HL-60/S4 treated with phorbol 12-myristate 13-acetate at 8.2 ng/mL for 4 days and 3 days (cell line): ENCODE results near the gene POLA1.

ENCODE experiments used
- in situ Hi-C: fragments of 300-500 bp; cut with MboI; formaldehyde crosslinking; loops from 2 replicates; pipeline ENCODE4 v1.15.0; 2022; ENCODE audit warnings: low sequenced_read_pairs

The POLA1 gene

DNA sequence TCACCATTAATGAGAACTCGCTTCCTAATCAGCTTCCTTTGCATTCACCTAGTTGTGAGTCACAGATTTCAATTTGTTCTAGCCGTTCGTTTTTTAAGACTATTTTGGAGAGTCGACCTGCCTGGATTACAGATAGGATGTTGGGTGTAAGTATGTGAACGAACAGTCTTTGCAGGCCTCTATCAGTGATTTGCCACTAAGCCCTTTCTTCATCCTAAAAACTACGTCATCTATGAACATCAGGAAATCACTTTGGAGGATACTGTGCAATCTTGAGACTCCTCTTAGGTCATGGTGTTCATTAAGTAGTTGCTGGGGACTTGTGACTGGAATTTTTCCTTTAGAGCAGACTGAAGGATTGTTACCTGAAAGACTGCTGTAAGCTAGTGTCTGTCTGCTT lies 1.1 kb downstream of the POLA1 start:
- in situ Hi-C loops, result no loop called here

DNA sequence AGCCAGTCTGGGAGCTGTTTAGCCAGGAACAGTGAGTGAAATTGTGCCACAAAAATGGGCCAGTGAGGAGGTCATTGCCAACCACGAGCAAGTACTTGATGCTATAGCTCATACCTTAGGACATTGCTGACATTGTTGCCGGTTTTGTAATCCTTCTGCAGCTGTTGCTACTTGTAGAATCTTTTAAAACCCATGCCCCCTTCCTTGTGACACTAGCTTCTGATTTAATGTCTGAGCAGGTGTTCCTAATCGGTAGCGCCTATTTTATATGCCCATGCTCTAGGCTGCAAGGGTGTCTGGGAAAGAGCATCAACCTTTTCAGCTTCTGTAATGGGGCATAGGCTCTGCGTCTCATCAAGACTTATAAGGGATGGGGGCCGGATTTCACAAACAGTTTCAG lies 2.6 kb downstream of the POLA1 start:
- in situ Hi-C loops, result no loop called here

- in situ Hi-C loops, result no loop called here
Measured at GRCh38 chrX:24702362-24703184, 8.9 kb downstream of the POLA1 start.

DNA sequence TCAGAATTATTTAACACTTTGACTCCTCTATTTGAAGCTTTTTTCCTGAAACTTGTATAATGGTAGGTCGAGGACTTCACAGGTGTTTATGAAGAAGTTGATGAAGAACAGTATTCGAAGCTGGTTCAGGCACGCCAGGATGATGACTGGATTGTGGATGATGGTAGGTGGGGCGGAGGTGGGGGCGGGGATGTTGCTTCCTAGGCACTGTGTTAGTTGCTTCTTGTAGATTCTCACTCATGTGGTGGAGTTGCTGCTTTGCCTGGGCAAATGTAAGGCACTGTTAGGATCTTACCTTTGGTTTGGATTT lies 9.4 kb downstream of the POLA1 start:
- in situ Hi-C loops, result no loop called here

DNA sequence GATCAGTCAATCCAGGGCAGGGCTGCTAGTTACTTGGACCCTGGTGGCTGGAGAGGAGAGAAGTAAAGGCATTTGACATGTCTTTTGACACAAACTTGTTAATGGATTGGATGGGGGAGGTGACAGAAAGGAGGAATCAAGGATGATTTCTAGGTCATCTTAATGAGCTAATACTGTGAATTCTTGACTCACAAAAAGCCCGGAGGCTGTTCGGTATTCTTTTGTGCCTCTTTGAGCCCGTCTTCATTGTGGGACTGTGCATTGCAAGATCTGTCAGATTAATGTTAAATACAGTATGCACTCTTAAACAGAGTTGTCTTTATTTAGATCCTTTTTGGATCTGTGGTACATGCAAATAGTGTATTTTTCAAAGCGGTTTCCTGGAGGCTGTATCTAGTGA lies 25.1 kb downstream of the POLA1 start:
- in situ Hi-C loops, result no loop called here

DNA sequence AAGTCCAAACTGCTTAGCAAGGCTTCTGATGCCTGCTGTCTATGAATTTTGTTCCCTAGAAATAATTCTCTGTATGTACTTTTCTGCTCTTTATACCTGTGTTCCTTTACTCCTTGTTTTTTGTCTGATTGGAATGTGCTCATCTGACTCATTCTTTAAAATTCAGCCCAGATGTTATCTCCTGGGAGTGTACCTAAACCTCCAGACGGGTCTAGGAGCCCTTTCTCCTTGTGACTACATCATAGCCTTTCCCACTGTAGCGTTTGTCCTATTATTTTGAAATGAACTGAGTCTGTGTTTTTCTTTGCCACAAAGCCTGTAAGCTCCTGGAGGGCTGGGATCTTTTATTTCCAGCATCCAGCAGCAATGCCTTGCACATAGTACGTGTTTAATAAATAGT lies 26.3 kb downstream of the POLA1 start:
- in situ Hi-C loops, result no loop called here

- in situ Hi-C loops, result no loop called here
Measured at GRCh38 chrX:24728530-24728929, 34.8 kb downstream of the POLA1 start.

DNA sequence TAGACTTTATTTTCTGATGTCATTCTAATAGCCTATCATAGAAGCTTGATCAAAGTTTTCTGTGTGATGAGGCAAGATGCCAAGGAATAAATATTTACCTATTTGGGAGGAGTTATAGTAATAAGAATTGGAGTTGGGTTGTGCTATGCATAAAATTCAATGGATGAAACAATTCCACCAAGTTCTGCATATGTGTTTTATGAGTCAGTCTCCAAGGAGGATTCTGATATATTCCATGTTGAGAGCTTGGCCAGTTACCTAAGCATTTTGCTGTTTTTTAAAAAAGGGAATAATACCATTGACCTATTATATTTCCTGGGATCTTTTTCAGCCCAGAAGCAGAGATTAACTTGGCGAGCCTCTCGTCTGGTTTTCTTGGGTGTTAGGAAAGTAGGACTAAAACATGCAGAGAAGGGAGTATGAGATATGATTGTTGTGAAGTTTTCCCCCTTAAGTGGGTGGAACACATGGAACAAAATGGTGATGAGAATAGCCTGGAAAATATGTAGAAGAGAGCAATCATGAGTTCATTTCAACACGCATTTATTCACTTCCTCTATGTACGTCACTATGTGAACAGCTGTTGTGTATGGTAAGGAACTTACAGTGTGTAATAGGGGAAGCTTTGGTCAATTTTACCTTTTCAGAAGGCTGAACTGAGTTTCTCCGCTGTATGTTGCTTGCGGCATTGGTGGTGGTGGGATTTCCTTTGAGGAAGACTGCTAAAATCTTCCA lies 39.2 kb downstream of the POLA1 start:
- in situ Hi-C loops, result no loop called here

GRCh38 chrX:24741330-24741729 lies 47.6 kb downstream of the POLA1 start:
- in situ Hi-C loops, result no loop called here

DNA sequence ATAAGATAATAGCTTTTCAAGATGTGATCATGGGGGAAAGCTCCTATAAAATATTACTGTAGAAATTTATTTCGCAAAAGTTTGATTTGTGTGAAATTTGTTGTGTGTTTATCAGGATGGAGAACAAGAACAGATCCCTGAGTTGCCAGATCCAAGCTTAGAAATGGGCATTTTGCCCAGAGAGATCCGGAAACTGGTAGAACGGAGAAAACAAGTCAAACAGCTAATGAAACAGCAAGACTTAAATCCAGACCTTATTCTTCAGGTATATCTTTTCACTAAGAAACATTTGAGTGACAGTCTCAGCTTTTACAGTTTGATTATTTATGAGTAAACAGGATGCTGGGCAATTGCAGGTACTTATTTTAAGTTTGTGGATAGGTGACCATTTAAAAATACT lies 54.5 kb downstream of the POLA1 start:
- in situ Hi-C loops, result no loop called here

GRCh38 chrX:24759786-24760185 lies 66.1 kb downstream of the POLA1 start:
- in situ Hi-C loops, result no loop called here

DNA sequence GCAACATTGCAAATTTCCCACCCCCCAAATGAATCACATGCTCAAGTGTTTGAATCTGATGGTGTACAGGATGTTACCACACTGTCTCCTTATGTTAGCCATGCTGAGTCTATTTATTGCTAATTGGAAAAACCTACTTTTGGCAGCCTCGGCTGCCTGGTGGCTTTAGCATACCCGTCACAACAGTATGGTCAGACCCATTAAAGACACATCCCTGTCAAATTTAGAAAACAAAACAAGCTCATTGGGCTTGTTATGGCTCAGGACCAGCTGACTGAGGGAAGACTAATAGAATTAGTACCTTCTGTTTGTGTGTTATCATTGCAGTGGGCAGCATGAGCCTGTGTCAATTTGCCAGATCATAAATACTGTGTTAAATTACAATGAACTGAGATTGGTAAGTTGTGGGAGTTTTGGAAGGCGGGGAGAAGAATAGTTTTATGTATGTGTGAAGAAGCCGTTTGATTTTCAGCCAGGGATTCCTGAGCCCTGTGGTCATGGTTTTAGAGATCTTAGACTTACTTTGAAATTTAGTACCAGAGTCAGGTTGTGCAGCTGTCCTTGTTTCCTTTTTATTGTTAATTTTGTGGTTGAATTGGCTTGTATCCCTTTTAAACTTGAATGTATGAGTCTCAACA lies 66.8 kb downstream of the POLA1 start:
- in situ Hi-C loops, result no loop called here

DNA sequence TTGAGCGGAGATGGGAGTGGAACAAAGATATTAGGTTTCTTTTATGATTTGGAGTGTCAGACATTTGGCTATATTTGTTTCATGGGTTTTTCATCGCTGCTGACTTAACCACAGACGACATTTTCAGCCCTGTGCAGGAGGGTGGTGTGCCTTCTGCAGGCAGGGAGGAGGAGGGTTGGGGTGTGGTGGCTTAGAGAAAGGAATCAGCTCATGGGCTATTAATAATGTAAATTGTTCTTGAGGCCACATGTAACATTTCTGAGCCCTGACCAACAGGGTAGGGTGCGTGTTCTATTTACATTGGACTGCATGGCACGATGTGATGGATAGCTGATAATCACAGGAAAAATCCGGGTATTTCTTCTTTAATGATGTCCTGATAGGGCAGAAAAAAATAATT lies 67.6 kb downstream of the POLA1 start:
- in situ Hi-C loops, result no loop called here

- in situ Hi-C loops, result no loop called here
Measured at GRCh38 chrX:24763989-24764388, 70.3 kb downstream of the POLA1 start.

DNA sequence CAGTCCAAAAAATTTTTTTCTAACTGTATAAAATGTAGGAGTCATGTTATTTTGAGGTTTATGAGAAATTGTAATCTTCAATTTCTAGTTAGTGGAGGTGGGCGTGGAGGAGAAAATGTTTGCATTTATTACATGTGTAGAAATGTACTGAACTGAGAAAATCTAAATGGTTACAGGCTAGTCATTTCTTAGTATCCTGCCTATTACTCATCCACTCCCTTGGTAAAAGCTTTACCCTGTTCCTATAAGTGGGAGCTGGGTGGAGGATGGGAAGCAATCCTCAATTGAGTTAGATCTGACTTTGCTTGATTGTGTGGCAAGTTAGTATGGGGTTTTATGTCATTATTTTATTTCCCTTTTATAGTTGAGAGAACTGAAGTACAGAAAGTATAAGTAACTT lies 73.8 kb downstream of the POLA1 start:
- in situ Hi-C loops, result no loop called here

DNA sequence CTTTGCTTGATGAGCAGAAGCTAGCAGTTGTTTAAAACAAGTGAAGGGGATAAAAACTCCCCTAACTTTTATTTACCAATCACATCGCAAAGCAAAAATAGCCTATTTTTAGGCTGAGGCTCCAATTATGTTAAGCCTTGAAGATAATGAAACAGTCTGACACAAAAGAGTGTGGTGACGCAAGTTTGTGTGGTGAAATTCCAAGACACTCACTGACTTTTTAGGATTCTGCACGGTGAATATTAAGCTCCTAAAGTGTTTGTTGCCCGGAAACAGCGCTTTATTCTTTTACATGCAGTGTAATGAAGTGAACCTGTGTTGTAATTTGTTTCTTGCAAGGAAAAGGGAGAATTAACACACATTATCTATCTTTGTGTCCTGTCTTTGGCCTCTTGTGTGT lies 74.8 kb downstream of the POLA1 start:
- in situ Hi-C loops, result no loop called here

DNA sequence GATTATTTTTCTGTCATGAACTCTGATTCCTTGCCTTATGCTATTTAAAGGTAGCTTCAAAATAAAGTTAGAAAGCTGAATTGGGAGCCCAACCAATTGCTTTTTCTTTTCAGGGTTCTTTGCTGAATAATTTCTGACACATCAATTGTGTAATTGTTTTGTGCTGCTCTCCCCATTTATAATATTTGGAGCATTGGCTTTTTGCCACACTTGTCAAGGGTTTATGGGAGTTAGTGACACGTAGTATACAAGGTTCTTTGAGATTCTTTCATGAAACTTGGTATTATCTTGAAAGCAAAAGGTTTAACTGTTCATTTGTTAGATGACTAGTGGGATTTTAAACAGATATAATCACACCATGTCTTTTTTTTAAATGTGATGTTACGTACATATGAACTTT lies 80.9 kb downstream of the POLA1 start:
- in situ Hi-C loops, result no loop called here

DNA sequence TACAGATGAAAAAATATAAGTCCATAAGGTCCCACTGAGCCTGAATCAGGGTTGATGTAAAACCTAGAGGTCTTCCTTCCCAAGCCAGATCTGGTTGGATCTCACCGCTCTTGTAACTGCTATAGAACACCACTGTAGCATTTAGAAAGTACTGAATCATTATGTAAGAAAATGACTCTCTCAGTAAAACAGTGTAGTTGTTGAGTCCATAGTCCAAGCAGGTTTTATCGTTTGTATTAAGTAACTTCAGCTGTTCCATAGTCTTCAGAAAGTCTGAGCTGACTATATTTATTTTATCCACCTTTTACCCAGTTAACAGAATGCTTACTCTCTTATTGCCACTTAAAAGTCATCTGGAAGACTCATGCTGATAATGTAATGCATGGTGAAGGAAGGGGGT lies 82.2 kb downstream of the POLA1 start:
- in situ Hi-C loops, result no loop called here

DNA sequence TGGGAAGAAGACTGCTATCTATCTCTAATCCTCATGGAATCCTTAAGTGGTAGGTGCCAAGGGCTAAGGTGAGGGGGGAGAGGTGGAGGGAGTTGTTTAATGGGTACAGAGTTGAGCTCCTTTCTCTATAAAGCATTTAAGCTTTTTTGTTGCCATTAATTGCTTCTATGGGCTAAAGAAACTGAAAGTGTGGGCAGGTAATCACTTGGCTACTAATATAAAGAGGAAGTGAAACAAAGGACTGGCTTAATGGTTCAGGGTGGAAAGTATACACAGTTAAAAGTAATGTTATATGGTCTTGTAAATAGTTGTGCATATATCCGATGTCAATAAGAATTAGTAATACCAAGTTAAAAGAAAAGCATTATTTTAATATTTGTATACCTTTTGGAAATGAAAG lies 83.9 kb downstream of the POLA1 start:
- in situ Hi-C loops, result no loop called here

GRCh38 chrX:24782011-24782410 lies 88.3 kb downstream of the POLA1 start:
- in situ Hi-C loops, result no loop called here

DNA sequence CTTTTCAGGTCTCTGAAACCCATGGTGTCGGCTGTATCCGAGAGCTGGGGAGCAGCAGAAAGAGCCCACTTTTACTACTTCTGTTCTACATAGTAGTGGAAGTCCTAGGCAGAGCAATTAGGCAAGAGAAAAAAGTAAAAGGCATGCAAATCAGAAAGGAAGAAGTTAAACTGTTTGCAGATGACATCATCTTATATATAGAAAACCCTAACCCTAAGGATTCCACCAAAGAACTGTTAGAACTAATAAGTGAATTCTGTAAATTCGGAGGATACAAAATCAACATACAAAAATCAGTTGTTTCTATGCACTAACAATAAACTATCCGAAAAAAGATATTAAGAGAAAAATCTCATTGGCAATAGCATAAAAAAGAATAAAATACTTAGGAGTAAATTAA lies 95.3 kb downstream of the POLA1 start:
- in situ Hi-C loops, result no loop called here

- in situ Hi-C loops, result no loop called here
Measured at GRCh38 chrX:24790166-24790565, 96.4 kb downstream of the POLA1 start.
